Measurements from ENCODE around the gene NEDD4.

- TF ChIP-seq, protein P1, sequence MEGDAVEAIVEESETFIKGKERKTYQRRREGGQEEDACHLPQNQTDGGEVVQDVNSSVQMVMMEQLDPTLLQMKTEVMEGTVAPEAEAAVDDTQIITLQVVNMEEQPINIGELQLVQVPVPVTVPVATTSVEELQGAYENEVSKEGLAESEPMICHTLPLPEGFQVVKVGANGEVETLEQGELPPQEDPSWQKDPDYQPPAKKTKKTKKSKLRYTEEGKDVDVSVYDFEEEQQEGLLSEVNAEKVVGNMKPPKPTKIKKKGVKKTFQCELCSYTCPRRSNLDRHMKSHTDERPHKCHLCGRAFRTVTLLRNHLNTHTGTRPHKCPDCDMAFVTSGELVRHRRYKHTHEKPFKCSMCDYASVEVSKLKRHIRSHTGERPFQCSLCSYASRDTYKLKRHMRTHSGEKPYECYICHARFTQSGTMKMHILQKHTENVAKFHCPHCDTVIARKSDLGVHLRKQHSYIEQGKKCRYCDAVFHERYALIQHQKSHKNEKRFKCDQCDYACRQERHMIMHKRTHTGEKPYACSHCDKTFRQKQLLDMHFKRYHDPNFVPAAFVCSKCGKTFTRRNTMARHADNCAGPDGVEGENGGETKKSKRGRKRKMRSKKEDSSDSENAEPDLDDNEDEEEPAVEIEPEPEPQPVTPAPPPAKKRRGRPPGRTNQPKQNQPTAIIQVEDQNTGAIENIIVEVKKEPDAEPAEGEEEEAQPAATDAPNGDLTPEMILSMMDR (IDR thresholded peaks at IDR 0.05 in 2 of 3, conservative IDR thresholded peaks at IDR 0.05 in 1 of 3; ENCODE audit: control insufficient read depth in 2 of 3, extremely low read depth in 1 of 3, insufficient read depth in 1 of 3, low read depth in 3 of 3, low read length in 3 of 3), result no peak
- no peak for TF ChIP-seq RFX5 (IDR thresholded peaks at IDR 0.05; ENCODE audit: low read depth, low read length)
- TF ChIP-seq BRCA1 (IDR thresholded peaks at IDR 0.05; ENCODE audit: low read depth, low read length), result no peak
- no peak for TF ChIP-seq MXI1 (IDR thresholded peaks at IDR 0.05; ENCODE audit: low read depth, low read length)
- TF ChIP-seq, protein P2, sequence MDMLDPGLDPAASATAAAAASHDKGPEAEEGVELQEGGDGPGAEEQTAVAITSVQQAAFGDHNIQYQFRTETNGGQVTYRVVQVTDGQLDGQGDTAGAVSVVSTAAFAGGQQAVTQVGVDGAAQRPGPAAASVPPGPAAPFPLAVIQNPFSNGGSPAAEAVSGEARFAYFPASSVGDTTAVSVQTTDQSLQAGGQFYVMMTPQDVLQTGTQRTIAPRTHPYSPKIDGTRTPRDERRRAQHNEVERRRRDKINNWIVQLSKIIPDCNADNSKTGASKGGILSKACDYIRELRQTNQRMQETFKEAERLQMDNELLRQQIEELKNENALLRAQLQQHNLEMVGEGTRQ (IDR thresholded peaks at IDR 0.05; ENCODE audit: borderline replicate concordance, low read depth, low read length), result no peak
- TF ChIP-seq, protein P3, sequence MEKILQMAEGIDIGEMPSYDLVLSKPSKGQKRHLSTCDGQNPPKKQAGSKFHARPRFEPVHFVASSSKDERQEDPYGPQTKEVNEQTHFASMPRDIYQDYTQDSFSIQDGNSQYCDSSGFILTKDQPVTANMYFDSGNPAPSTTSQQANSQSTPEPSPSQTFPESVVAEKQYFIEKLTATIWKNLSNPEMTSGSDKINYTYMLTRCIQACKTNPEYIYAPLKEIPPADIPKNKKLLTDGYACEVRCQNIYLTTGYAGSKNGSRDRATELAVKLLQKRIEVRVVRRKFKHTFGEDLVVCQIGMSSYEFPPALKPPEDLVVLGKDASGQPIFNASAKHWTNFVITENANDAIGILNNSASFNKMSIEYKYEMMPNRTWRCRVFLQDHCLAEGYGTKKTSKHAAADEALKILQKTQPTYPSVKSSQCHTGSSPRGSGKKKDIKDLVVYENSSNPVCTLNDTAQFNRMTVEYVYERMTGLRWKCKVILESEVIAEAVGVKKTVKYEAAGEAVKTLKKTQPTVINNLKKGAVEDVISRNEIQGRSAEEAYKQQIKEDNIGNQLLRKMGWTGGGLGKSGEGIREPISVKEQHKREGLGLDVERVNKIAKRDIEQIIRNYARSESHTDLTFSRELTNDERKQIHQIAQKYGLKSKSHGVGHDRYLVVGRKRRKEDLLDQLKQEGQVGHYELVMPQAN (conservative IDR thresholded peaks at IDR 0.05), result no peak
- no peak for TF ChIP-seq SP1 (IDR thresholded peaks at IDR 0.05; ENCODE audit: low read depth, low read length)
- TF ChIP-seq POLR2A (IDR thresholded peaks at IDR 0.05; ENCODE audit: low read depth, low read length), result no peak
- TF ChIP-seq, protein P4, sequence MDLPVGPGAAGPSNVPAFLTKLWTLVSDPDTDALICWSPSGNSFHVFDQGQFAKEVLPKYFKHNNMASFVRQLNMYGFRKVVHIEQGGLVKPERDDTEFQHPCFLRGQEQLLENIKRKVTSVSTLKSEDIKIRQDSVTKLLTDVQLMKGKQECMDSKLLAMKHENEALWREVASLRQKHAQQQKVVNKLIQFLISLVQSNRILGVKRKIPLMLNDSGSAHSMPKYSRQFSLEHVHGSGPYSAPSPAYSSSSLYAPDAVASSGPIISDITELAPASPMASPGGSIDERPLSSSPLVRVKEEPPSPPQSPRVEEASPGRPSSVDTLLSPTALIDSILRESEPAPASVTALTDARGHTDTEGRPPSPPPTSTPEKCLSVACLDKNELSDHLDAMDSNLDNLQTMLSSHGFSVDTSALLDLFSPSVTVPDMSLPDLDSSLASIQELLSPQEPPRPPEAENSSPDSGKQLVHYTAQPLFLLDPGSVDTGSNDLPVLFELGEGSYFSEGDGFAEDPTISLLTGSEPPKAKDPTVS (IDR thresholded peaks at IDR 0.05; ENCODE audit: low read depth, low read length), result no peak
- TF ChIP-seq, protein P5, sequence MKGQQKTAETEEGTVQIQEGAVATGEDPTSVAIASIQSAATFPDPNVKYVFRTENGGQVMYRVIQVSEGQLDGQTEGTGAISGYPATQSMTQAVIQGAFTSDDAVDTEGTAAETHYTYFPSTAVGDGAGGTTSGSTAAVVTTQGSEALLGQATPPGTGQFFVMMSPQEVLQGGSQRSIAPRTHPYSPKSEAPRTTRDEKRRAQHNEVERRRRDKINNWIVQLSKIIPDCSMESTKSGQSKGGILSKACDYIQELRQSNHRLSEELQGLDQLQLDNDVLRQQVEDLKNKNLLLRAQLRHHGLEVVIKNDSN (IDR thresholded peaks at IDR 0.05; ENCODE audit: borderline replicate concordance, extremely low read length, insufficient read depth, low read depth, low read length), result no peak
- TF ChIP-seq ETV6 (conservative IDR thresholded peaks at IDR 0.05 in 1 of 2, IDR thresholded peaks at IDR 0.05 in 1 of 2; ENCODE audit: borderline replicate concordance in 1 of 2, low read depth in 1 of 2), result no peak
- TF ChIP-seq MYC (IDR thresholded peaks at IDR 0.05; ENCODE audit: insufficient read depth, insufficient read length, insufficient replicate concordance, low read length, severe bottlenecking), result no peak
Measured at GRCh38 chr15:55853134-55853533, 140.3 kb downstream of the NEDD4 start.

All from GM12878 (cell line).